Chondrocyte (in vitro differentiated cells): ENCODE data around the gene GNB1L. TPM values are rescaled to one million over a fixed set of nuclear protein-coding genes. Genes with fewer than 3 reads are reported as not detected.

Experiments used
- DNase-seq: peaks from one replicate; pipeline ENCODE4 v3.0.0; 2021; ENCODE audit warnings: mixed read lengths, low spot score
- H3K27ac Mint-ChIP-seq: one replicate; pipeline ENCODE4 v1.8.0; 2021; ENCODE audit warnings: mild to moderate bottlenecking, moderate library complexity, mixed read lengths; ENCODE audit not compliant: unreplicated experiment
- H3K27me3 Mint-ChIP-seq: 2 replicates; pipeline ENCODE4 v1.8.0; 2021; ENCODE audit warnings: low read depth, mixed read lengths
- H3K36me3 Mint-ChIP-seq: 2 replicates; pipeline ENCODE4 v1.8.0; 2021; ENCODE audit warnings: low read depth, mixed read lengths
- H3K4me1 Mint-ChIP-seq: 2 replicates; pipeline ENCODE4 v1.8.0; 2021; ENCODE audit warnings: low read depth, mild to moderate bottlenecking, mixed read lengths
- H3K4me3 Mint-ChIP-seq: one replicate; pipeline ENCODE4 v1.8.0; 2021; ENCODE audit warnings: mild to moderate bottlenecking, moderate library complexity, mixed read lengths; ENCODE audit not compliant: unreplicated experiment
- H3K9me3 Mint-ChIP-seq: 2 replicates; pipeline ENCODE4 v1.8.0; 2021; ENCODE audit warnings: low read depth, mixed read lengths
- total RNA-seq: library from RNA; stranded (reverse); gene quantifications from 3 replicates; pipeline ENCODE4 v1.2.1, GENCODE V29; 2021
- TF ChIP-seq, protein P1 (sequence below): fragments of 200-600 bp; sonication (generic); IDR thresholded peaks from 2 replicates; pipeline ENCODE4 v1.5.0; 2021; ENCODE audit warnings: antibody characterized with exemption, mild to moderate bottlenecking, moderate library complexity

Gene GNB1L
- total RNA-seq, 1 donor from 2014 or later: 5.3 TPM

DNA sequence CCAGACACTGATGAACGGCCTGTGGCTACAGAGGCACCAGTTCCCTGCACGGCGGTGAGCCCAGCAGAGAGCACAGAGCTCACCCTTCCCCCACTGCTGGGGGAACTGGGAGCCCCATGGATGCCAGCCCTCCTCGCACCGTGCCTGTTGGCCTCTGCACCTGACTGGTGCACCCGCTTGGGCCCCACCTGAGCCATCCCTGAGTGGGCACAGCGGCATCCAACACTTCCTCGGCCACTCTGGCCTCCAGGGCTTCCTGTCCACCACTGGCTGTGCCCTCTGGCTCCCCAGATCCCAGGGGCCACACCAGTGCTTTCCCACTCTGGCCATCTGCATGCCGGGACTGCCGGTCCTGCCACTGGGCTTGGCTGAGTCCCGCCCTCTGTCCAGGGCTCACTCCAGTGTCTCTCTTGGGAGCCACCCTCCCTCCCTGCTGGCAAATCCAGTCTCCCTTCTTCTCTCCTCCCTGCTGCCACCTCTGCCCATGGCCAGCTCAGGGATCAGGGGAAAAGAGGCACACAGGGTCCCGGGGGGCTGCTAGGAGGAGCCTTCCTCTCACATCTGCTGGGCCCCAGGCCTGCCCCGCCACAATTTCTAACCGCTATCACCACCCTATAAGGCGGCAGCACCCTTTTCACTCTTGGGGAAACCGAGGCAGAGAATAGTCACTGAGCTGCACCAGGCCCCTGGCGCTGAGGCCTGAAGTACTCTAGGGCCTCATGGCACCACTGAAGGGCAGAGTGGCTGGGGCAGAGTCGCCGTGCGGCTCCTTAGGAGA is 33.0 kb downstream of the GNB1L start:
- Mint-ChIP-seq H3K27me3 (no peaks in the 10 kb centered on the region), H3K4me1 (no peaks in the 10 kb centered on the region), H3K4me3 (no peak overlapping the region), H3K36me3 (no peaks in the 10 kb centered on the region), H3K9me3 (no peaks in the 10 kb centered on the region), H3K27ac (no peak overlapping the region)
- DNase-seq: peak; percentile 83
- TF ChIP-seq, protein P1, sequence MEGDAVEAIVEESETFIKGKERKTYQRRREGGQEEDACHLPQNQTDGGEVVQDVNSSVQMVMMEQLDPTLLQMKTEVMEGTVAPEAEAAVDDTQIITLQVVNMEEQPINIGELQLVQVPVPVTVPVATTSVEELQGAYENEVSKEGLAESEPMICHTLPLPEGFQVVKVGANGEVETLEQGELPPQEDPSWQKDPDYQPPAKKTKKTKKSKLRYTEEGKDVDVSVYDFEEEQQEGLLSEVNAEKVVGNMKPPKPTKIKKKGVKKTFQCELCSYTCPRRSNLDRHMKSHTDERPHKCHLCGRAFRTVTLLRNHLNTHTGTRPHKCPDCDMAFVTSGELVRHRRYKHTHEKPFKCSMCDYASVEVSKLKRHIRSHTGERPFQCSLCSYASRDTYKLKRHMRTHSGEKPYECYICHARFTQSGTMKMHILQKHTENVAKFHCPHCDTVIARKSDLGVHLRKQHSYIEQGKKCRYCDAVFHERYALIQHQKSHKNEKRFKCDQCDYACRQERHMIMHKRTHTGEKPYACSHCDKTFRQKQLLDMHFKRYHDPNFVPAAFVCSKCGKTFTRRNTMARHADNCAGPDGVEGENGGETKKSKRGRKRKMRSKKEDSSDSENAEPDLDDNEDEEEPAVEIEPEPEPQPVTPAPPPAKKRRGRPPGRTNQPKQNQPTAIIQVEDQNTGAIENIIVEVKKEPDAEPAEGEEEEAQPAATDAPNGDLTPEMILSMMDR: no peak

DNA sequence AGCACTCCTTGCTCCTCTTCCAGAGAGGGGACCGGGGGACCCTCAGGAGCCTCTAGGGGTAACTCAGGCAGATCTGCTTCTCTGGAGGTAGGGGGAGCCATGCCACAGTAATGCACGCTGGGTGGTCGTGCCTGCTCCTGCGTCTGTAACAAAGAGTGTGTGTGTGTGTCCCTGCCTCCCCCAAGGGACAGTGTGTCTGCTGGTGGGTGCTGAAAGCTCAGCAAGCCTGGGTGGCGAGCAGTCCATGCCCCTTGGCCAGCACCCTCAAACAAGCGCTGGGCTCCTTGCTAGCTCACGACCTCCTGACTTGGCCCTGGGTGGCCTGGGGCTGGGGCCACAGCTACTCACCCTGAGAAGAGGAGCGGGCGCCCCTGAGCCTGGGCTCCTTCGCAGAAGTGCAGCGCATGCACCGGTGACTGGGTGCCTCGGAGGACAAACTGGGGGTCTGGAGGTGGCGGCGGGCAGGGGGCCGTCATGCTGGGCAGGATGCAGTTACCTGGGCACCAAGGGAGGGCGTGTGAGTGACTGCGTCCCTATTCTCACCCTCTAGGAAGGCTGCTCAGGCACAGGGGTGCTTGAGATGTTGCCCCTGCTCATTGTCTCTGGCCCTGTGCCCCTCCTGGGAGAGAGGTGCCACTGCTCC is 33.7 kb downstream of the GNB1L start:
- Mint-ChIP-seq H3K27ac (no peak overlapping the region), H3K4me1 (no peaks in the 10 kb centered on the region), H3K9me3 (no peaks in the 10 kb centered on the region), H3K36me3 (no peaks in the 10 kb centered on the region), H3K27me3 (no peaks in the 10 kb centered on the region), H3K4me3 (no peak overlapping the region)
- DNase-seq: peak; percentile 81
- TF ChIP-seq, protein P1: peak; percentile 31

DNA sequence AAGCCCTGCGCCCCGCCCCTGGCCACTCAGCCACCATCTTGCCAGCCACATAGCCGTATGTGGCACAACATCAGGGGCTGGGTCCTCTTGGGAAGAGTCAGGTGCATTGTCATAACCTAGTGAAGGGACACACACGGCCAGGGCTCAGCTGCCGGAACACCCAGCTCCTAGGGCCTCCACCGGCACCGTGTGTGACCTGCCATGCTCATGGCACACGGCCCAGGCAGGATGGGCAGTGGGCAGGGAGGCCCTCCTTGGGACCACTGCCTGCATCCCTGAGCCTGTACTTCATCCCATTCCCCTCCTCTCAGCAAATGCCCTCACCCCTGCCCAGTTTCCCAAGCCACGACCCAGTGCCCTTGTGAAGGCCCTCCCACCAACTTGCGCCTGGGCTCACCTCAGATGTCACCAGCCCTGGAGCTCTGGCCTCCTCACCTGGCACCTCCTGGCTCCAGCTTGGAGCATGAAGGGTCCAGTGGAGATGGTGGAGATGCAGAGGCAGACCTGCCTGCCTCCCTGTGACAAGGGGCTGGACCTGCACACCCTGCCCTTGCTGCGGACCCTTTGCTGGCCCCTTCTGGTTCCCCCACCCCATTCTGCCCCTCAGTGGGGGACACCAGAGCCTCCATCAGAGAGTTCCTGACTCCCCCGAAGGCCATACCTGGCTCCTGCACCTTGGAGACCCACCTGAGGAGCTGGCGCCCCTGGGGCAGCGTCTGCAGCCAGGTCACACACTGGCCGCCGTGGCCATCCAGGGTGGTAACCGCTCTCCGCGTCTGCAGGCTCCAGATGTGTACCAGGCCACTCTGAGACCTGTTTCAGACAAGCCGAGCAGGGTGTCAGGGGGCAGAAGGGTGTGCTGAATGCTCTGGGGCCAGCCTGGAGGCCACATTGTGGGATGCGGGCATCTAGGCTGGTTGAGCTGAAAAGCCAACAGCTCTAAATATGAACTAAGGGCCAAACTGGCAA is 34.5 kb downstream of the GNB1L start:
- DNase-seq: peak; percentile 76

DNA sequence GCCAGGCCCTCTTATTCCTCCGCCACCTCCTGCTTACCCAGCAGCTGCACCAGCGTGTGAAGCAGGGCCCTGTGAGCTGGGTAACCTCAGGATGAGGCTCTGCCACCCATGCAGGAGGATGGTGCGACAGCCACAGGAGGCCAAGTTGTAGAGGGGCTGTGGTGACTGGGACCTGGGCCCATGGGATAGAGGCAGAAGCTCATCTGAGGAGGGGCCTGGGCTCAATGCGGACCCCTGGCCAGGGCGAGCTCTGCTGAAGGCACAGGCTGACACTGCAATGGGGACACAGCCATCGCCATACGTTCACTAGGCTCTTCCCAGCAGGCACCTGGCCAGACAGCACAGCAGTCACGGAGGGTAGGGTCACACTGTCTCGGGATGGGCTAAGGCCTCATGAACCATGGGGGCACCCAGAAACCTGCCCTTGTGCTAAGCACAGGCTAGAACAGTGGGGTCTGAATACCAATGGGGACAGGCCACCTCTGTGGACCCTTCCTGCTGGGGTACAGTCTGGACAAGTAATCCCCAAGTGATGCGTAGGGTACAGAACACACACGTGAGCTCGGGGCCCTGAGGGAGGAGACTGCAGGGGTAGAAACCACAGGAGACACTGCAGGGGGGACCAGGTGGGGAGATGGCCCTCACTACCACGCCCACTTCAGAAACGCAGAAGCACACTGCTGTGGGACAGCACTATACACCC is 35.3 kb downstream of the GNB1L start:
- no peaks in the 10 kb centered on the region for H3K27me3 Mint-ChIP-seq
- no peaks in the 10 kb centered on the region for H3K36me3 Mint-ChIP-seq
- TF ChIP-seq, protein P1: no peak
- no peaks in the 10 kb centered on the region for H3K4me1 Mint-ChIP-seq
- no peak overlapping the region for H3K27ac Mint-ChIP-seq
- peak; percentile 93 for DNase-seq
- no peaks in the 10 kb centered on the region for H3K9me3 Mint-ChIP-seq
- no peak overlapping the region for H3K4me3 Mint-ChIP-seq

More for the DNA sequence above, 34.5 kb downstream of the GNB1L start:
- Mint-ChIP-seq H3K9me3 (no peaks in the 10 kb centered on the region), H3K4me3 (no peak overlapping the region), H3K27ac (no peak overlapping the region), H3K27me3 (no peaks in the 10 kb centered on the region), H3K4me1 (no peaks in the 10 kb centered on the region), H3K36me3 (no peaks in the 10 kb centered on the region)
- TF ChIP-seq, protein P1: no peak
